ENCODE data around the gene NXNL1.

DNA sequence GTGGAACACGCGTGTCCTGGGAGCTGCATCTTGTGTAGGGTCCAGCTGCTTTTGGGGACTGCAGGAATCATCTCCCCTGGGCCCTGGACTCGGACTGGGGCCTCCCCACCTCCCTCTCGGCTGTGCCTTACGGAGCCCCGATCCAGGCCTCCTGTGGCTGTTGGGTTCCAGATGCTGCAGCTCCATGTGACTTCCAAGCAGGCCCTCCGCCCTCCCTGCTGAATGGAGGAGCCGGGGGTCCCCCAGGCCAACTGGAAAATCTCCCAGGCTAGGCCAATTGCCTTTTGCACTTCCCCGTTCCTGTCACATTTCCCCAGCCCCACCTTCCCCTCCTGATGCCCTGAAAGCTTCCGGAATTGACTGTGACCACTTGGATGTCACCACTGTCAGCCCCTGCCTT lies 44.5 kb upstream of the NXNL1 start:
- TF ChIP-seq, protein P1, sequence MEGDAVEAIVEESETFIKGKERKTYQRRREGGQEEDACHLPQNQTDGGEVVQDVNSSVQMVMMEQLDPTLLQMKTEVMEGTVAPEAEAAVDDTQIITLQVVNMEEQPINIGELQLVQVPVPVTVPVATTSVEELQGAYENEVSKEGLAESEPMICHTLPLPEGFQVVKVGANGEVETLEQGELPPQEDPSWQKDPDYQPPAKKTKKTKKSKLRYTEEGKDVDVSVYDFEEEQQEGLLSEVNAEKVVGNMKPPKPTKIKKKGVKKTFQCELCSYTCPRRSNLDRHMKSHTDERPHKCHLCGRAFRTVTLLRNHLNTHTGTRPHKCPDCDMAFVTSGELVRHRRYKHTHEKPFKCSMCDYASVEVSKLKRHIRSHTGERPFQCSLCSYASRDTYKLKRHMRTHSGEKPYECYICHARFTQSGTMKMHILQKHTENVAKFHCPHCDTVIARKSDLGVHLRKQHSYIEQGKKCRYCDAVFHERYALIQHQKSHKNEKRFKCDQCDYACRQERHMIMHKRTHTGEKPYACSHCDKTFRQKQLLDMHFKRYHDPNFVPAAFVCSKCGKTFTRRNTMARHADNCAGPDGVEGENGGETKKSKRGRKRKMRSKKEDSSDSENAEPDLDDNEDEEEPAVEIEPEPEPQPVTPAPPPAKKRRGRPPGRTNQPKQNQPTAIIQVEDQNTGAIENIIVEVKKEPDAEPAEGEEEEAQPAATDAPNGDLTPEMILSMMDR (IDR thresholded peaks at IDR 0.05) = no peak
- no peak for TF ChIP-seq POLR2AphosphoS5 (IDR thresholded peaks at IDR 0.05)
